GM18511 (cell line): ENCODE measurements around the gene RRAGA.
"Not testable (repeated sequence)": the region's sequence is repeated elsewhere in the genome, so short reads cannot be mapped to it uniquely, and the experiment has no call there.

ENCODE experiments used
- ATAC-seq: cut with Tn5 transposase; IDR thresholded peaks from one replicate; pipeline ENCODE4 v1.9.1; 2021; ENCODE audit warnings: mild to moderate bottlenecking, moderate library complexity; ENCODE audit not compliant: unreplicated experiment

RRAGA gene

GRCh38 chr9:19085295-19085694 lies 36.1 kb downstream of the RRAGA start:
- ATAC-seq: no peak

- ATAC-seq: no peak
Observed at GRCh38 chr9:19087106-19088000, 38.1 kb downstream of the RRAGA start.

GRCh38 chr9:19097431-19097830 lies 48.2 kb downstream of the RRAGA start:
- ATAC-seq: not testable (repeated sequence)
